Measurements from ENCODE around the gene SUV39H2.
"Not testable (repeated sequence)": the region's sequence is repeated elsewhere in the genome, so short reads cannot be mapped to it uniquely, and the experiment has no call there.

The SUV39H2 gene

DNA sequence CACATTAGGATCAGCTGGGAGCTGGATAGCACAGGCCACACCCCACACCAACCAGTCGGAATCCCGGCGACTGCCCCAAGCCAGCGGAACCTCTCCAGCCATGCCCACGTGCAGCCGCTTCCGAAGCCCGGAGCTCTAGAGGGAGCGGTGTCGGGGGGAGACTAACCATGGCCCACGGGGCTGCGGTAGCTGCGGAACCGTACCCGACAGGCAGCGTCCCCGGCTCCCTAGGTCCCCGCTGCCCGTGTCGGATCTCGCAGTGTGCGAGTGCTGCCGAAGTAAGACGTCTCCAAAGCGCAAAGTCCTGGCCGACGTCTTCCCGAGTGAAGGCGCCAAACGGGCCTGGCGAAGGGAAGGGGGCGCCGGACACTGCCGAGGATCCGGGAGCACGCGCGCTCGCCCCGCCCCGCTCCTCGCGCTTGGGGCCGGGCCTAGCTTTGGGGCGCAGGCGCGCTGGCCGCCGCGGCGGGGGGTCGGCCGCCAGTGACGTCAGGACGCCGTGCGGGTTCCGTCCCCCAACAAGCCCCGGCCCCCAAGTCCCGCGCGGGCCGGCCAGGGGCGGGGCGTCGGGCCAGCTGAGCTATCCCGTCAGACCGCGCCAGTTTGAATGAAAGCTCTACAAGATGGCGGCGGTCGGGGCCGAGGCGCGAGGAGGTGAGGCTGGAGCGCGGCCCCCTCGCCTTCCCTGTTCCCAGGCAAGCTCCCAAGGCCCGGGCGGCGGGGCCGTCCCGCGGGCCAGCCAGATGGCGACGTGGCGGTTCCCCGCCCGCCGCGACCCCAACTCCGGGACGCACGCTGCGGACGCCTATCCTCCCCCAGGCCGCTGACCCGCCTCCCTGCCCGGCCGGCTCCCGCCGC lies at the start of gene SUV39H2:
SUV39H2 (plus strand) TSS at position 601 of the 858 bp plus-strand sequence; CDS start at position 624, 23 bp downstream.
- DNase-seq = peak; percentile 95

- DNase-seq = no peak
Observed at GRCh38 chr10:14833106-14833505, 45.6 kb upstream of the SUV39H2 start.

- DNase-seq = no peak
Observed at GRCh38 chr10:14836208-14836607, 42.5 kb upstream of the SUV39H2 start.

GRCh38 chr10:14837003-14837756 lies 41.5 kb upstream of the SUV39H2 start:
- no peak for DNase-seq

GRCh38 chr10:14837757-14838581 lies 40.7 kb upstream of the SUV39H2 start, which contains the start of the genes CDNF, HSPA14 and MSANTD7:
CDNF (minus strand) TSS chr10:14838037; CDS start chr10:14837946, 91 bp downstream.
HSPA14 (plus strand) TSS chr10:14838306; CDS start chr10:14838403, 97 bp downstream.
MSANTD7 (plus strand) TSS chr10:14838306; CDS start chr10:14842285, 3,979 bp downstream.
- peak; percentile 99 for DNase-seq

DNA sequence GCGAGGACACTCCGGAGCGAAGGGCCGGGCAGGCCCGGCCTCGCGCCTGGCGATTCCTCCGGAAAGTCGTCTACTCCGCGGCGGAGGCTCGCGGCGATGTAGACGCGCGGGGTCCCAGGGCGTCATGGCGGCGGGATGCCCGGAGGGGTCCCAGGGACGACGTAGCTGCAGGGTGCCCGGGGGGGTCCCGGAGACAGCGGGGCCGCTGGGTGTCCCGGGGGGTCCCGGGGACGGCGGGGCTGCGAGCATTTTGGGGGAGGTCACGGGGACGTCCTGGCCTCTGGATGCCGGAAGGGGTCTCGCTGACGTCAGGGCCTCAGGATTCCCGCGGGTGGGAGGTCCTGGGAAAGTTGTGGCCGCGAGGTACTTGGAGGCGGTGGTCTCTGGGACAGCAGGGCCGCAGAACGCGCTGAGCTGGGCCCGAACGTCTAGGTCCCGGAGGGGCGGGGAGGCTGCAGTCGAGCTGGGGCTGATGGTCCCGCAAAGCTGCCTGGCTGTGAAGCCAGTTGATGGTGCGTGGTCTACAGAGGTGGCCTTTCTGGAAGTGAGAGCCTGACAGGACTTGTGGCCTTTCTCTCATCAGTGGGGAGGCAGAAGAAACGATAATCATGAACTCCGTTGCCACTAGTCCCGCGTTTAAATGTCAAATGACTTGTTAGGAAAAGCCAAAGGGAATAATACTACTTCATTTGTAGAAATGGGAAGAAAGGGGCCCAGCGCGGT lies 39.9 kb upstream of the SUV39H2 start:
- DNase-seq = peak; percentile 24

- peak; percentile 50 for DNase-seq
Observed at GRCh38 chr10:14839305-14839695, 39.4 kb upstream of the SUV39H2 start.

DNA sequence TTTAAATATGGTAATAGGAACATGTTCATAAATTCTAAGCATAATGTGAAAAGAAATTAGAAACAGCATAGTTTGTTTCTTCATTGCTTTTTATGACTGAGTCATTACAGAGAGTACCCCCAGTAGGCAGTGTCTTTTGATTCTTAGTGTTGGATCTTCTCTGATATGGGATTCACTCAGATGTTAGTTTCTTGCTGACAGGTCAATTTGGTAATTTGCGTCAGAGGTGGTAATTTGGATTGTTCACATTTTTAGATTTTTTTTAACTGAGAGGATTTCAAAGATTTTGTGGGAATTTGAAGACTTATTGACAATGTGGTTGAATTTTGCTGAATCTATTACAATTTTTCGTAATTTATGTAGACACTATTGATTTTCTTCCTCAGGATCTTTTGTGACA lies 38.5 kb upstream of the SUV39H2 start:
- DNase-seq = no peak

- no peak for DNase-seq
Observed at GRCh38 chr10:14843327-14843988, 35.2 kb upstream of the SUV39H2 start.

GRCh38 chr10:14844948-14845347 lies 33.7 kb upstream of the SUV39H2 start:
- no peak for DNase-seq

- DNase-seq = no peak
Observed at GRCh38 chr10:14852236-14852635, 26.4 kb upstream of the SUV39H2 start.

- DNase-seq = no peak
Observed at GRCh38 chr10:14855453-14855852, 23.2 kb upstream of the SUV39H2 start.

- DNase-seq = no peak
Observed at GRCh38 chr10:14858338-14858960, 20.2 kb upstream of the SUV39H2 start.

DNA sequence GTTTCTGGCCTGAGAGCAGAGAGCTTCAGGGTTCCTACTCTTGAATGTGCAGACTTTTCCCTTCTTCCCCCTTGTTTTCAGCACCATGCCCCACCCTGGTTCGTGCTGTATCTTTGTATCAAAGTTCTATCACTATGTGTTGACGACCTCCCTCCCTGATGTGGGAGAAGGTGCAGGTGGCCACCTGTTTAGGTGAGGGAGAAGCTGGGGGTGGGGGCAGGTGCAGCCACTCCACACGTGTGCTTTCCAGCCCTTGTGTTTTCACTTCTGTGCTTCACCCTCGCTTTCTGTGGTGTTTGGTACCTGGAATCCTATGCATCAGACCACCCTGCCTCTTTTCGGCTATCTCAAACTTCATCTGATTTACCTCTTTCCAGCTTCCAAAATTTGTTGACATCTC lies 19.6 kb upstream of the SUV39H2 start:
- no peak for DNase-seq

- DNase-seq = no peak
Observed at GRCh38 chr10:14859775-14860174, 18.9 kb upstream of the SUV39H2 start.

DNA sequence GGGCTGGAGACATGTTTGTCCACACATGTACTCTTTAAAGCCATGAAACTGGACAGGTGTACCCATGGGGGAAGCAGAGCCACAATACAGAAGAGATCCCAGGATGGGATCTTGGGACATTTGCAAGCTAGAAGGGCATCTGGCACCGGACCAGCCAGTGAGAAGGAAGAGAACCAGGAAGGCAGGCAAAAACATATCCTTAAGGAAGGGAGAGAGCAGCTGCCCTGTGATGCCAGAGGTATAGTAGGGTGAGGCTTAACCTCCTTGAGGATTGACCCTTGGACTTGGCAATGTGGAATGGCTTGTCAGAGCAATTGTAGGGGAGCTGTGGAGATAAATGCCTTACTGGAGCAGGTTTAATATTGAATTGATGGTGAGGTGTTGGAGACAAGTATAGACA lies 17.9 kb upstream of the SUV39H2 start:
- no peak for DNase-seq

DNA sequence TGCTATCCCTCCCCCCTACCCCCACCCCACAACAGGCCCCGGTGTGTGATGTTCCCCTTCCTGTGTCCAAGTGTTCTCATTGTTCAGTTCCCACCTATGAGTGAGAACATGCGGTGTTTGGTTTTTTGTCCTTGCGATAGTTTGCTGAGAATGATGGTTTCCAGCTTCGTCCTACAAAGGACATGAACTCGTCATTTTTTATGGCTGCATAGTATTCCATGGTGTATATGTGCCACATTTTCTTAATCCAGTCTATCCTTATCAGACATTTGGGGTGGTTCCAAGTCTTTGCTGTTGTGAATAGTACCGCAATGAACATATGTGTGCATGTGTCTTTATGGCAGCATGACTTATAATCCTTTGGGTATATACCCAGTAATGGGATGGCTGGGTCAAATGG lies 14.2 kb upstream of the SUV39H2 start:
- DNase-seq = not testable (repeated sequence)

- not testable (repeated sequence) for DNase-seq
Observed at GRCh38 chr10:14864871-14865270, 13.8 kb upstream of the SUV39H2 start.

DNA sequence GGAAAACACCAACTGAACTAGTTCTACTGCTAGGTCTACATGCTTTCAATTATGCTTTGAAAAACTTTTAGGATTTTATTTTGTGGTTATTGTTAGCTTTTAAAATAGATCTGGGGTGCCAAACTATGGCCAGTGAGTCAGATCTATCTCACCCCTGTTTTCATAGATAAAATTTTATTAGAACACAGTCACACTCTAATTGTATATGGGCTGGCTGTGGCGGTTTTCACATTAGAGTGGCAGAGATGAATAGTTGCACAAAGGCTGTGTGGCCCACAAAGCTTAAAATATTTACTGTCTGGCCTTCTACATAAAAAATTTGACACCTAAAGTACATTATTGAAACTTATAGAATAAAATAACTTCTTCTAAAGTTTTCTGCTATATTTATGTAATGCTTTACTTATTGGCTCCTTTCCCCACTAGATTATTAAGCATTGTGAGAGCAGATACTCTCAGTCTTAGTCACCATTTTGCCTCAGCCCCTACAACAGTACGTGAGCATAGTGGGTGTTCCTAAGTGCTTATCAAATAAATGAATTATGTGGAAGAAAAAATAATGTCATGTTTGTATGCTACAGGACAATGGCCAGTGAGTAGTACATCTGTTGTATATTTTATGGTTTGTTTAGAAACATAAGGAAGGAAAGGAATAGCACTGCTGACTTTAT lies 5.4 kb upstream of the SUV39H2 start:
- DNase-seq = peak; percentile 78

- no peak for DNase-seq
Observed at GRCh38 chr10:14875941-14876340, 2.7 kb upstream of the SUV39H2 start.
